22Rv1 (cell line): ENCODE data around the gene PPP1R9B.

Experiments
- H3K27ac ChIP-seq: fragments of 450-650 bp; 2 replicates; pipeline ENCODE4 v1.5.1; 2017
- ZFX ChIP-seq: fragments of 450-650 bp; IDR thresholded peaks from 2 replicates; pipeline ENCODE4 v1.6.1; 2017; ENCODE audit warnings: antibody characterized with exemption, borderline replicate concordance
- TF ChIP-seq, protein P1 (sequence below): fragments of 450-650 bp; IDR thresholded peaks from 2 replicates; pipeline ENCODE4 v1.5.1; 2017; ENCODE audit warnings: mild to moderate bottlenecking

Gene PPP1R9B, protein sequence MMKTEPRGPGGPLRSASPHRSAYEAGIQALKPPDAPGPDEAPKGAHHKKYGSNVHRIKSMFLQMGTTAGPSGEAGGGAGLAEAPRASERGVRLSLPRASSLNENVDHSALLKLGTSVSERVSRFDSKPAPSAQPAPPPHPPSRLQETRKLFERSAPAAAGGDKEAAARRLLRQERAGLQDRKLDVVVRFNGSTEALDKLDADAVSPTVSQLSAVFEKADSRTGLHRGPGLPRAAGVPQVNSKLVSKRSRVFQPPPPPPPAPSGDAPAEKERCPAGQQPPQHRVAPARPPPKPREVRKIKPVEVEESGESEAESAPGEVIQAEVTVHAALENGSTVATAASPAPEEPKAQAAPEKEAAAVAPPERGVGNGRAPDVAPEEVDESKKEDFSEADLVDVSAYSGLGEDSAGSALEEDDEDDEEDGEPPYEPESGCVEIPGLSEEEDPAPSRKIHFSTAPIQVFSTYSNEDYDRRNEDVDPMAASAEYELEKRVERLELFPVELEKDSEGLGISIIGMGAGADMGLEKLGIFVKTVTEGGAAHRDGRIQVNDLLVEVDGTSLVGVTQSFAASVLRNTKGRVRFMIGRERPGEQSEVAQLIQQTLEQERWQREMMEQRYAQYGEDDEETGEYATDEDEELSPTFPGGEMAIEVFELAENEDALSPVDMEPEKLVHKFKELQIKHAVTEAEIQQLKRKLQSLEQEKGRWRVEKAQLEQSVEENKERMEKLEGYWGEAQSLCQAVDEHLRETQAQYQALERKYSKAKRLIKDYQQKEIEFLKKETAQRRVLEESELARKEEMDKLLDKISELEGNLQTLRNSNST

DNA sequence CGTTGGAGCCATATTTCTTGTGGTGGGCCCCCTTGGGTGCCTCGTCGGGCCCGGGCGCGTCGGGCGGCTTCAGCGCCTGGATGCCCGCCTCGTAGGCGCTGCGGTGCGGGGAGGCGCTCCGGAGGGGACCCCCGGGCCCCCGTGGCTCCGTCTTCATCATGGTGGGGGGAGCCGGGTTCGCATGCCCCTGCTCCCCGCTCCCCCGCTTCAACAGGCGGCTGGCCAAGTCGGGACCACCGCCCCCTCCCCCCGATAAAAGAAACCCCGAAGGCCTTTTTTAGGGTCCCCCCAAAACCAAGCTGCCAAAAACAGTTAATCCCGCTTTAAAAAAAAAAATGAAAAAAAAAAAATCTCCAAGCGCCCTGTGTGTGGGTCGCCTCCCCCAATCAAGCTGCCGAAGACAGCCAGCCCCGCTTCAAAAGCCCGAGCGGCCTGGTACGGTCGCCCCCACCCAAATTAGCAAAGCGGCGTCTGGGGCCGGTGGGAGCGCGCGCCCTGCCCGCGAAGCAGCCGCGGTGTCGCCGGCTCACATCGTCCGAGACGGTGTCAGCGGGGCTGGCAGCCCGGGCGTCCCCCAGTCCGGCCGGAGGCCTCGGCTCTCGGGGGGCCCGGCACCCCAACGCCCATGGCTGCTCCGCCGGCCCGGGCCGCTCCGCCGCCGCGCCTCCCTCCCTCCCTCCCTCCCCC, at the start of gene PPP1R9B:
Gene PPP1R9B, minus strand, starts transcription at position 324 of the 687 bp plus-strand sequence. Its CDS starts 164 bp downstream, at position 160.
- peak within 1 kb of the TSS; percentile 89 for H3K27ac ChIP-seq
- no peak for TF ChIP-seq ZFX
- TF ChIP-seq, protein P1, sequence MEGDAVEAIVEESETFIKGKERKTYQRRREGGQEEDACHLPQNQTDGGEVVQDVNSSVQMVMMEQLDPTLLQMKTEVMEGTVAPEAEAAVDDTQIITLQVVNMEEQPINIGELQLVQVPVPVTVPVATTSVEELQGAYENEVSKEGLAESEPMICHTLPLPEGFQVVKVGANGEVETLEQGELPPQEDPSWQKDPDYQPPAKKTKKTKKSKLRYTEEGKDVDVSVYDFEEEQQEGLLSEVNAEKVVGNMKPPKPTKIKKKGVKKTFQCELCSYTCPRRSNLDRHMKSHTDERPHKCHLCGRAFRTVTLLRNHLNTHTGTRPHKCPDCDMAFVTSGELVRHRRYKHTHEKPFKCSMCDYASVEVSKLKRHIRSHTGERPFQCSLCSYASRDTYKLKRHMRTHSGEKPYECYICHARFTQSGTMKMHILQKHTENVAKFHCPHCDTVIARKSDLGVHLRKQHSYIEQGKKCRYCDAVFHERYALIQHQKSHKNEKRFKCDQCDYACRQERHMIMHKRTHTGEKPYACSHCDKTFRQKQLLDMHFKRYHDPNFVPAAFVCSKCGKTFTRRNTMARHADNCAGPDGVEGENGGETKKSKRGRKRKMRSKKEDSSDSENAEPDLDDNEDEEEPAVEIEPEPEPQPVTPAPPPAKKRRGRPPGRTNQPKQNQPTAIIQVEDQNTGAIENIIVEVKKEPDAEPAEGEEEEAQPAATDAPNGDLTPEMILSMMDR, result no peak

DNA sequence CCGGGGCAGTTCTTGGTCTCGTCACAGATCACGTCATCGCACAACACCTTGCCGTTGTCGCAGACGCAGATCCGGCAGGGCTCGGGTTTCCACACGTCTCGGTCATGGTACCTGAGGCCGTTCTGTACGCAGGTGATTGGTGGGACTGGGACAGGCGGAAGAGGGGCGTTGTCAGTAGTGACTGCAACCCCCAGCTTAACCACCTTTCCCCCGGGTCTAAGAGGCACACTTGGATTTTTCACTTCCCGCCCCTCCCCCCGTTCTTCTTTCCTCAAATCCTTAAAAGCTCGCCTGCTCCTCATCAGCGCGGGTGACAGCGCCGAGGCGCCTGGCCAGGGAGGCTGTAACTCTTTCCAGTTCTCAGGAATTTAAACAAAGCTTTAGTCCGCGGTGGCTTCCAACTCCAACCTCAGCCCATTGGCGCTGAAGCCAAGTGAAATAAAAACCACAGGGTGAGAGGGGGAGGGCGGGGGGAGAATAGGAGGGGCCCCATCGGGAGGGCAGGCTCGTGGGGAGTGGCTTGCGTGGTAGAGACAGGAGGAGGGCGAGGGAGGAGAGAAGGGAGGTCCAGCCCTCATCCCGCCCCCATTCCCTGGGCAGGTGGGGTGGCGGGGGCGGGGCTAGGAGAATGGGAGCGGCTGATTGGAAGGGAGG, 49.5 kb upstream of the PPP1R9B start:
- H3K27ac ChIP-seq, result peak overlapping the region; percentile 95
- TF ChIP-seq, protein P1, result no peak
- no peak for TF ChIP-seq ZFX

DNA sequence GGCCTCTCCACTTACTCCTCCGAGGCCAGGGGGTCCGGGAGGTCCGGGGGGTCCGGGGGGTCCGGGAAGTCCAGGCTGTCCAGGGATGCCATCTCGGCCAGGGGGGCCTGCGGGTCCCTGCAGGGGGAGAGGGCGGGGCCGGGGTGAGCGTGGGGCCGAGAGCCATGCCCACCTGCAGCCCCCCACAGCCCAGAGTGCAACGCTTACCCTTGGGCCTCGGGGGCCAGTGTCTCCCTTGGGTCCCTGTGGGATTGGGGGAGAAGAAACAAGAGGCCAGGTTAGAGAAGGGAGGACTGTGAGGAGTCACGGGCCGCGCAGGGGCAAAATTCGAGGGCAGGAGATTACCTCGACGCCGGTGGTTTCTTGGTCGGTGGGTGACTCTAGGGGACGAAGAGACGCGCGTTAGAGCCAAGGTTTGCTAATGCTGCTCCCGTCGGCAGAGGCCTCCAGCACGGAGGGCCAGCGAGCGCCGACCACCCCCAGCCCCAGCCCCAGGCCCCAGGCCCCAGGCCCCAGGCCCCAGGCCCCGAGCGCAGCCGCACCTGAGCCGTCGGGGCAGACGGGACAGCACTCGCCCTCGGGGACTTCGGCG, 48.8 kb upstream of the PPP1R9B start:
- peak overlapping the region; percentile 95 for H3K27ac ChIP-seq
- TF ChIP-seq, protein P1, result no peak
- TF ChIP-seq ZFX, result no peak

DNA sequence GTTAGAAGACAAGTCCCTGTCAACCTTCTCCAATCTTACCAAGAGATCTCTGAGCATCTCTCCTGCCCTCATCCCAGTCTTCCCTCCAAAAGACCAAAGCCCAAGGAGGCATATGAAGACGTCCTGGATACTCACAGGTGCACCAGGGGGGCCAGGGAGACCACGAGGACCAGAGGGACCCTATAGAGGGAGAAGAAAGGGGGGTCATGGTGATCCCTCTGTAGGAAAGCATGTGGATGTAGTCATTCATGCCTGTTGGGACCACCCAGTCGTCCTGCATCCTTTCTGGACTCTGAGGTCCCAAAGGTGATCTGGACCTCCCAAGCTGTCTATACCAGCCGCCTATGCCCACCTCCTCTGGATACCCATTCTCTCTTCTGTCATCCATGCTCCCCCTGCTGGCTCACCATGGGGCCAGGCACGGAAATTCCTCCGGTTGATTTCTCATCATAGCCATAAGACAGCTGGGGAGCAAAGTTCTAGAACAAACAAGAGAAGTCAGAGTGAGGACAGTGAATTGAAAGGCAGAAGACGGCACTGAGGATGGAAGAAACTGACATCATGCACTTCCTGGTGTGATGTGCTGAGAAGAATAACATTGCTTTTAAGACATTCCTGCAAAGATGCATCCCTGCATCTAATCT, 47.7 kb upstream of the PPP1R9B start:
- TF ChIP-seq, protein P1, result peak; percentile 75
- no peak for TF ChIP-seq ZFX
- H3K27ac ChIP-seq, result peak overlapping the region; percentile 95; the same call in 1 of the 2 replicates

DNA sequence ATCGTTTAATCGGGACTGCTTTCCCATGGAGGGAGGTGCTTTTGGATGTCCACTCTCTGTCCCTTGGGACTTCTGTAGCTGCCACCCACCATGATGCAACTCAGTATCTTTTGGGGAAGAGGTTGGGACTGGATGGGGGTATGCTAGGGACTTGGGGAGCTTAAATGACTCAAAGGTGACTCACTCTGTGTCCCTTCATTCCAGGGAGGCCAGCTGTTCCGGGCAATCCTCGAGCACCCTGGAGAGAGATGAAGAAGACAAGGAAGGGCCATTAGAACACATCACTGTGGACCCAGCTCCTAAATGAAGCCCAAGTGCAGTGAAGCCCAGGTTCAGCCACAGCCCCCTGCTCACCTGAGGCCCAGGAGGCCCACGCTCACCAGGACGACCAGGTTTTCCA, 46.3 kb upstream of the PPP1R9B start:
- H3K27ac ChIP-seq, result no peak overlapping the region
- no peak for TF ChIP-seq ZFX
- TF ChIP-seq, protein P1, result no peak

DNA sequence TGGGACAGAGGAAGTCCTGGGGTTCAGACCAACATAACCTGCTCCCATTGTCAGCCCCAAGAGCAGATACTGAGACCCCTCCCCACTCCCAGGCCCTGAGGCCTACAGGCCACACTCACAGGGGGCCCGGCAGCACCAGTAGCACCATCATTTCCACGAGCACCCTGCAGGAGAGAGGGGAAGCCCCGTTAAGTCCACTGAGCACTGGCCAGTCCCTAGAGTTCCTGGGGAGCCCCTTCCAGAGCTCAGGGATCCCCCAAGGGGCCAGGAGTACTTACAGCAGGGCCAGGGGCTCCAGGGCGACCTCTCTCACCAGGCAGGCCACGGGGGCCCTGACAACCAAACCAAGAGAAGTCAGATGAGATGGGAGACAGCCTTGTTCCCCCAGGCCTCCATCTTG, 45.6 kb upstream of the PPP1R9B start:
- TF ChIP-seq ZFX, result no peak
- TF ChIP-seq, protein P1, result no peak
- no peak overlapping the region for H3K27ac ChIP-seq
